ENCODE results near the gene KIF20B. TPM values are rescaled to one million over a fixed set of nuclear protein-coding genes. Genes with fewer than 3 reads are reported as not detected.

Gene KIF20B
- total RNA-seq, 1 experiment from 2014 or later = 48.1 TPM

DNA sequence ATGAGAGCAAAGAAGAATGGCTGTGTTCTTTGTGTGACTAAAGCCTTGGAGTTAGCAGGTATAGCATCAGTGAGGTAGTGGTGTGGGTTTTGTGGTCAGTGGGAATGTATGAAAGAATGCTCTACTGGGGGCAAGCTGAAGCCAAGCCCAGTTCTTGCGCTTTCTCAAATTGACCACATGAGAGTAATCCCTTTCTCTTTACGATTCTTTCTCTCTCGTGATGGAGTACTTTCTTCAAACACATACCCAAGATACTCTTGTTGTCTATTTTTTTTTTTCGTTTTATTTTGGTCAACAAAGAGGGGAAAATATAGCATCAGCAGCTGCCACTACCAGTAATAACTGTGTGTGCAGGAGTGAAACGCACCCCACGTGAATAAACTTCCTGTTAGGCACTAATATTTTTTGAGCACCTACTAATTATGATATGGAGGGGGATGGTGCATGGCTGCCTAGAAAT is 48.0 kb upstream of the KIF20B start:
- no peaks in the 10 kb centered on the region for H3K9me3 ChIP-seq (ENCODE audit: control insufficient read depth, insufficient read depth, low read depth, low read length)
- H3K36me3 ChIP-seq (ENCODE audit: control insufficient read depth, insufficient read depth, low read length) = no peaks in the 10 kb centered on the region
- H3K27ac ChIP-seq (ENCODE audit: low read length) = no peak overlapping the region
- H3K27me3 ChIP-seq (ENCODE audit: control insufficient read depth, insufficient read depth, low read length) = no peaks in the 10 kb centered on the region
- H3K4me1 ChIP-seq (ENCODE audit: control insufficient read depth, insufficient read depth, low read length) = no peaks in the 10 kb centered on the region
- no peak for DNase-seq (ENCODE audit: low read depth, low spot score)
- no peak overlapping the region for H3K4me3 ChIP-seq (ENCODE audit: low read depth in 2 of 2, low read length in 2 of 2)
- intact Hi-C loops (cut with micrococcal nuclease; ENCODE audit: unreplicated experiment) = no loop called here
- no TSS peak for BruUV-seq (replicated peaks)
- ChIA-PET POLR2A (no interaction called here), CTCF (no interaction called here)
- TF ChIP-seq TCF7L2 (IDR thresholded peaks at IDR 0.05; ENCODE audit: low read depth, low read length) (no peak), POLR2AphosphoS5 (IDR thresholded peaks at IDR 0.05; ENCODE audit: low read depth, low read length) (no peak), SIN3A (IDR thresholded peaks at IDR 0.05; ENCODE audit: borderline replicate concordance, insufficient read depth, low read depth, low read length) (no peak)
- TF ChIP-seq, protein P1, sequence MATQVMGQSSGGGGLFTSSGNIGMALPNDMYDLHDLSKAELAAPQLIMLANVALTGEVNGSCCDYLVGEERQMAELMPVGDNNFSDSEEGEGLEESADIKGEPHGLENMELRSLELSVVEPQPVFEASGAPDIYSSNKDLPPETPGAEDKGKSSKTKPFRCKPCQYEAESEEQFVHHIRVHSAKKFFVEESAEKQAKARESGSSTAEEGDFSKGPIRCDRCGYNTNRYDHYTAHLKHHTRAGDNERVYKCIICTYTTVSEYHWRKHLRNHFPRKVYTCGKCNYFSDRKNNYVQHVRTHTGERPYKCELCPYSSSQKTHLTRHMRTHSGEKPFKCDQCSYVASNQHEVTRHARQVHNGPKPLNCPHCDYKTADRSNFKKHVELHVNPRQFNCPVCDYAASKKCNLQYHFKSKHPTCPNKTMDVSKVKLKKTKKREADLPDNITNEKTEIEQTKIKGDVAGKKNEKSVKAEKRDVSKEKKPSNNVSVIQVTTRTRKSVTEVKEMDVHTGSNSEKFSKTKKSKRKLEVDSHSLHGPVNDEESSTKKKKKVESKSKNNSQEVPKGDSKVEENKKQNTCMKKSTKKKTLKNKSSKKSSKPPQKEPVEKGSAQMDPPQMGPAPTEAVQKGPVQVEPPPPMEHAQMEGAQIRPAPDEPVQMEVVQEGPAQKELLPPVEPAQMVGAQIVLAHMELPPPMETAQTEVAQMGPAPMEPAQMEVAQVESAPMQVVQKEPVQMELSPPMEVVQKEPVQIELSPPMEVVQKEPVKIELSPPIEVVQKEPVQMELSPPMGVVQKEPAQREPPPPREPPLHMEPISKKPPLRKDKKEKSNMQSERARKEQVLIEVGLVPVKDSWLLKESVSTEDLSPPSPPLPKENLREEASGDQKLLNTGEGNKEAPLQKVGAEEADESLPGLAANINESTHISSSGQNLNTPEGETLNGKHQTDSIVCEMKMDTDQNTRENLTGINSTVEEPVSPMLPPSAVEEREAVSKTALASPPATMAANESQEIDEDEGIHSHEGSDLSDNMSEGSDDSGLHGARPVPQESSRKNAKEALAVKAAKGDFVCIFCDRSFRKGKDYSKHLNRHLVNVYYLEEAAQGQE (IDR thresholded peaks at IDR 0.05; ENCODE audit: insufficient read depth in 1 of 2, low read depth in 2 of 2, low read length in 1 of 2) = no peak
- TF ChIP-seq, protein P2, sequence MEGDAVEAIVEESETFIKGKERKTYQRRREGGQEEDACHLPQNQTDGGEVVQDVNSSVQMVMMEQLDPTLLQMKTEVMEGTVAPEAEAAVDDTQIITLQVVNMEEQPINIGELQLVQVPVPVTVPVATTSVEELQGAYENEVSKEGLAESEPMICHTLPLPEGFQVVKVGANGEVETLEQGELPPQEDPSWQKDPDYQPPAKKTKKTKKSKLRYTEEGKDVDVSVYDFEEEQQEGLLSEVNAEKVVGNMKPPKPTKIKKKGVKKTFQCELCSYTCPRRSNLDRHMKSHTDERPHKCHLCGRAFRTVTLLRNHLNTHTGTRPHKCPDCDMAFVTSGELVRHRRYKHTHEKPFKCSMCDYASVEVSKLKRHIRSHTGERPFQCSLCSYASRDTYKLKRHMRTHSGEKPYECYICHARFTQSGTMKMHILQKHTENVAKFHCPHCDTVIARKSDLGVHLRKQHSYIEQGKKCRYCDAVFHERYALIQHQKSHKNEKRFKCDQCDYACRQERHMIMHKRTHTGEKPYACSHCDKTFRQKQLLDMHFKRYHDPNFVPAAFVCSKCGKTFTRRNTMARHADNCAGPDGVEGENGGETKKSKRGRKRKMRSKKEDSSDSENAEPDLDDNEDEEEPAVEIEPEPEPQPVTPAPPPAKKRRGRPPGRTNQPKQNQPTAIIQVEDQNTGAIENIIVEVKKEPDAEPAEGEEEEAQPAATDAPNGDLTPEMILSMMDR (IDR thresholded peaks at IDR 0.05) = no peak
- in situ Hi-C loops (cut with HindIII; ENCODE audit: low pct_unique_long_range_greater_than_20kb, low sequenced_read_pairs) = no loop called here
- ATAC-seq = no peak

DNA sequence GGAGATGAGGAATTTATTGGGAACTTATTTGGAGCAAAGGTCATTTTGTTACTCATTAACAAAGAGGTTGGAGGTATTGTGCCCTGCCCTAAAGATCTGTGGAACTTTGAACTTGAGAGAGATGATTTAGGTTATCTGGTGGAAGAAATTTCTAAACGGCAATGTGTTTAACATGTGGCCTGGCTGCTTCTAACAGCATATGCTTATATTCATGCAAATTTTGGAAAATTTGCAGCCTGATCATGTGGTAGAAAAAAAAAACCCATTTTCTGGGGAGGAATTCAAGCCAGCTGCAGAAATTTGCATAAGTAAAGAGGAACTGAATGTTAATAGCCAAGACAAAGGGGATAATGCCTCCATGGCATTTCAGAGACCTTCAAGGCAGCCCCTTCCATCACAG is 45.7 kb upstream of the KIF20B start:
- intact Hi-C loops (cut with micrococcal nuclease; ENCODE audit: unreplicated experiment) = no loop called here
- H3K4me3 ChIP-seq (ENCODE audit: low read depth in 2 of 2, low read length in 2 of 2) = no peak overlapping the region
- DNase-seq (ENCODE audit: low read depth, low spot score) = no peak
- no peak for ATAC-seq
- H3K27ac ChIP-seq (ENCODE audit: low read length) = no peak overlapping the region
- TF ChIP-seq TCF7L2 (IDR thresholded peaks at IDR 0.05; ENCODE audit: low read depth, low read length) = no peak
- in situ Hi-C loops (cut with HindIII; ENCODE audit: low pct_unique_long_range_greater_than_20kb, low sequenced_read_pairs) = no loop called here
- CTCF ChIA-PET = no interaction called here
- POLR2A ChIA-PET = no interaction called here
- H3K9me3 ChIP-seq (ENCODE audit: control insufficient read depth, insufficient read depth, low read depth, low read length) = no peaks in the 10 kb centered on the region
- BruUV-seq (replicated peaks) = no TSS peak
- no peaks in the 10 kb centered on the region for H3K27me3 ChIP-seq (ENCODE audit: control insufficient read depth, insufficient read depth, low read length)
- H3K36me3 ChIP-seq (ENCODE audit: control insufficient read depth, insufficient read depth, low read length) = no peaks in the 10 kb centered on the region
- H3K4me1 ChIP-seq (ENCODE audit: control insufficient read depth, insufficient read depth, low read length) = no peaks in the 10 kb centered on the region

DNA sequence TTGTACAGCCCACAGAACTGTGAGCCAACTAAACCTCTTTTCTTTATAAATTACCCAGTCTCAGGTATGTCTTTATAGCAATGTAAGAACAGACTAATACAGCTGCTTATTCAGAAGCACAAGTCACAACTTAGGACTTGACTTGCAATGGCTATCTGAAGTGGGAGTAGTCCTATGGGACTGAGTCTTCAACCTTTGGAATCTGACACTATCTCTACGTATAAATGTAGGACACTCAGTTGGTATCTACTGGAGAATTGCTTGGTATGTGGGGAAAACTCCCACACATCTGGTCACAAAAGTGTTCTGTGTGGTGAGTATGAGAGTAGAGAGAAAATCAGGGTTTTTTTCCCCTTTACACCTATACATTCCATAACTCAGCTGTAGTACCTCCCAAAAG is 44.1 kb upstream of the KIF20B start:
- in situ Hi-C loops (cut with HindIII; ENCODE audit: low pct_unique_long_range_greater_than_20kb, low sequenced_read_pairs) = no loop called here
- POLR2A ChIA-PET = no interaction called here
- no peaks in the 10 kb centered on the region for H3K36me3 ChIP-seq (ENCODE audit: control insufficient read depth, insufficient read depth, low read length)
- H3K27ac ChIP-seq (ENCODE audit: low read length) = no peak overlapping the region
- no peak for TF ChIP-seq POLR2AphosphoS5 (IDR thresholded peaks at IDR 0.05; ENCODE audit: low read depth, low read length)
- TF ChIP-seq, protein P2 (IDR thresholded peaks at IDR 0.05) = no peak
- no peak for TF ChIP-seq SIN3A (IDR thresholded peaks at IDR 0.05; ENCODE audit: borderline replicate concordance, insufficient read depth, low read depth, low read length)
- no peak for TF ChIP-seq TCF7L2 (IDR thresholded peaks at IDR 0.05; ENCODE audit: low read depth, low read length)
- TF ChIP-seq, protein P1 (IDR thresholded peaks at IDR 0.05; ENCODE audit: insufficient read depth in 1 of 2, low read depth in 2 of 2, low read length in 1 of 2) = no peak
- no peak overlapping the region for H3K4me3 ChIP-seq (ENCODE audit: low read depth in 2 of 2, low read length in 2 of 2)
- no peaks in the 10 kb centered on the region for H3K4me1 ChIP-seq (ENCODE audit: control insufficient read depth, insufficient read depth, low read length)
- peaks cover 2% of the 10 kb centered on the region; the same call in 1 of the 2 replicates for H3K27me3 ChIP-seq (ENCODE audit: control insufficient read depth, insufficient read depth, low read length)
- CTCF ChIA-PET = no interaction called here
- ATAC-seq (no peak), DNase-seq (ENCODE audit: low read depth, low spot score) (no peak)
- no peaks in the 10 kb centered on the region for H3K9me3 ChIP-seq (ENCODE audit: control insufficient read depth, insufficient read depth, low read depth, low read length)
- BruUV-seq (replicated peaks) = no TSS peak
- intact Hi-C loops (cut with micrococcal nuclease; ENCODE audit: unreplicated experiment) = no loop called here
